Stimulated activated CD4-positive, alpha-beta T cell treated with anti-CD3 and anti-CD28 coated beads, Interleukin-1b, Interleukin-23, amount 100 ng/mL, for 4 hours (primary cell): ENCODE measurements around the gene EIF2D.

Experiments used
- DNase-seq, 2 donors: peaks; one replicate each; pipeline ENCODE4 v3.0.0-alpha.2; 2020; ENCODE audit warnings: low read depth in 2 of 2

The EIF2D gene

DNA sequence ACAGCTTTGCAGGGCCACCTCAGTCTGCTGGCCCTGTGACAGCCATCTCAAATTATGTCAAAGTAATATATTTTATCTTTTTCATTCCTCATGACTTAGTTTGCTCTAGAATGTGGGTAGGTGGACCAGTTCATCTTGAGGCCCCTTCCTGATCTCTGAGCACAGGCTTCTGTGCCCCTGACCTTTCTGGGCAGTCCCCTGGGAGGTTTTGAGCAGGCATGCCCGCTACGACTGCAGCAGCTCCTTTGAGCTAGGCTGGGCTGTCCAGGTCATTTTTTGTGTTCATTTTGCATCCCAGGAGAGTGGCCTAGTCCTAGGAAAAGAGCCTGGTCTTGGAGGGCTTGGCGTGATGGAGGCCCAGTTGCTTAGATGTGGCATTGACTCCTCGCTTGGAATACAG lies 42.7 kb downstream of the EIF2D start:
- no peak for DNase-seq

- DNase-seq, result no peak
Measured at GRCh38 chr1:206568779-206569352, 43.4 kb downstream of the EIF2D start.

DNA sequence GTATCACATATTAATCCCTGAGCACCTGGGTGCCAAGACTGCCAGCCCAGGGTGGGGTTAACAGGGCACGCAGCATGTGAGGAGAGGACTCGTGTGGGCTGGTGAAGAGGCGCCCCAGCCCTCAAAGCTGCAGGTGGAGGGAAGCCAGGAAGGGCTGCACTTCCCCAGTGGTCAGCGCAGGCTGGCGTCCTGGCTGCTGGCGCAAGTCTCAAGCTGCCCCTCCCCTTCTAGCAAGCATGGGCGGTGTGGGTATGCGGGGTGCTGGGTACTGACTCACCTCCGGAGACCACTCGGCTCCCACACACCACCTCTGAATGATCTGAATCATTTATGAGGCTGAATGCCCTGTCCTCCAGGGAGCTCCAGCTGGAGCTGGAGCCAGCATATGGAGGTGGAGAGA lies 44.0 kb downstream of the EIF2D start:
- no peak for DNase-seq

- DNase-seq, result no peak
Measured at GRCh38 chr1:206566999-206567398, 45.3 kb downstream of the EIF2D start.

DNA sequence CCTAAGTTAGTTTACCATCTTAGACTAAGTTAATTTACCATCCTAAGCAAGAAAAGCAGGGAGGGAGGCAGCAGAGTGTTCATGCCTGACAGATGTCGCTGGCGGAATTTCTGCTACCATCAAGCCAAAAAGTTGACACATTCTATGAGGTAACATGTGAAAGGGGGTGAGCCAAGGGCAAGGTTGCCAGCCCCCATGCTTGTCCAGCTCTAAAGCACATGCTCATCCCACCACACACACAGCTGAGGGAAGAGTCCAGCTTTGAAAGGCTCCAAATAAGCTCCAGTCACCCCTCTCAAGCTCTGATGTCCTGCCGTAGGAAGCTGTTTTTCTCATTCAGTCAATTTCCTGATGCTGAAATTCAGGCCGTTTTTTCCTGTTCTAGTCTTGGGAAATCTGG lies 46.3 kb downstream of the EIF2D start:
- DNase-seq, result no peak

DNA sequence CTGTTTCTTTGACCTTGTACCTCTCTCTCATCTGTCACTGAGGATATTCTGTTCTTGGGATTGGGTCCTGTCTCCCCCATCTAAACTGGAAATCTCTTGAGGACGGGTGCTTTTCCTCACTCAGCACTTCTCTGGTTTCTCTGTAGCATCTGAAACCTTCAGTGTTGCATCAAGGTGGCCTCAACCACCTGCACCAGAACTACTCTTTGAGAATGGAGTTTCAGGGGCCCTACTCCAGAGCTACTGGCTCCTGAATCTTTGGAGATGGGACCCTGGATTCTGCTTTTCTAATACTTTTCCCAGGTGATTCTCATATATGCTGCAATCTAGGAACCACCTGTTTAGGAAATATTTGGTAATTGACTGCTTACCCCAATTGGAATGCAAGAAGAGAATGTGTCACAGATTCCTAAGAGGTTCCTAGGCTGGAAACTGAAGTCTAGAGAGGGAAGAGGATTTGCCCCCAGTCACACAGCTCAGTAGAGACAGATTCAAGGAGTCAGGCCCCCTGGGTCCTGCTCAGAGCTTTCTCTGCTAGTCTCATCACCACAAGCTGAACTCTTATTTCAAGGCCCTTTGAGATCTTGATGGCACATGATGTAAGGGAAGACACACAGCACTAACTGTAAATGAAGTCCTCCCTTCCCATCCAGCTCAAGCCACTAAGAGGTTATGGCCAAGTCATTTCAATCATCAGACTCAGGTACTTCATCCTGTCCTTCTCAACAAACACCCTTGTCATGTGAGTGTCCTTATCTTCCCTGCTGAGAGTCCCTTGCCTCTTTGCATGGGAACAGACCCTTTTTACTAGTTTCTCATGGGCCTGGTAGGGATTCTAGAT lies 48.7 kb downstream of the EIF2D start:
- DNase-seq, result no peak

- no peak for DNase-seq
Measured at GRCh38 chr1:206560007-206560716, 52.1 kb downstream of the EIF2D start.

GRCh38 chr1:206559672-206559995 lies 52.6 kb downstream of the EIF2D start:
- no peak for DNase-seq

DNA sequence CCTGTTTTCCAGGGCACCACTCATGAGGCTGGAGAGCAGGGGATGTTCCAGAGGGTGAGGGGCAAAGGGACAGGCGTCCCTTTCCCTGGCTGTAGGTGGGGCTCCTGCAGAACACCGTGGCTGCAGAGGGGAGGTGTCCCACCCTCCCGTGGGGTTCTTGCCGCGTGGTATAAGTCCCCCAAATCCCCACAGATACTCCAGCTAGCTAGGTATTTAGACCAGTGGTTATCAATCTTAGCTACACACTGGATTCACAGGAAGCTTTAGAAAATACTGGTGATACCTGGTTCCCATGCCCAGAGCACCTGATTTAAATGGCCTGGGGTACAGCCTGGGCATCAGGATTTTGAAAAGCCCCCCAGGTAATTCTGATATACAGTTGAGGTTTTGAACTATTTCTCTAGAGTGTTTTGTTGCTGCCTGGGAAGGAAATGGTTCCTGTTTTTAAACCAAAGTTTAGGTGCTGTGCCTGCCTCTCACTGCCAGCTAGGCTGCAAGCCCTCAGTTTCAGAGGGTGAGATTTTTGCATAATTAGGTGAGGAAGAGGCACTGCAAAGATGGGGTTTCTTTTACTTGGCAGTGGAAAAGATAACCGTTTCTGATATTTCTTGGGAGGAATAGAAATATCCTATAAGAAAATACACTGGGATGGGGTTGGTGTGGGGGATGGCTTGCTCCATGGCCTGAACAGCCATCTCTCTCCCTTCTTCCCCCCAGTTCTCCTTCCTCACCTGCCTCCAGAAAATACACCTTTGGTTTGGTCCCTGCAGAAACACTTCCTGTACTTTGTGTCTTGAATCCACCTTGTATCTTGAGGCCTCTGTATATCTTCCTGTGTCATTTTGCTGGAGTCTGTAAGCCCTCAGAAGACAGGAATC lies 53.2 kb downstream of the EIF2D start:
- no peak for DNase-seq

- no peak for DNase-seq
Measured at GRCh38 chr1:206557636-206558473, 54.4 kb downstream of the EIF2D start.

DNA sequence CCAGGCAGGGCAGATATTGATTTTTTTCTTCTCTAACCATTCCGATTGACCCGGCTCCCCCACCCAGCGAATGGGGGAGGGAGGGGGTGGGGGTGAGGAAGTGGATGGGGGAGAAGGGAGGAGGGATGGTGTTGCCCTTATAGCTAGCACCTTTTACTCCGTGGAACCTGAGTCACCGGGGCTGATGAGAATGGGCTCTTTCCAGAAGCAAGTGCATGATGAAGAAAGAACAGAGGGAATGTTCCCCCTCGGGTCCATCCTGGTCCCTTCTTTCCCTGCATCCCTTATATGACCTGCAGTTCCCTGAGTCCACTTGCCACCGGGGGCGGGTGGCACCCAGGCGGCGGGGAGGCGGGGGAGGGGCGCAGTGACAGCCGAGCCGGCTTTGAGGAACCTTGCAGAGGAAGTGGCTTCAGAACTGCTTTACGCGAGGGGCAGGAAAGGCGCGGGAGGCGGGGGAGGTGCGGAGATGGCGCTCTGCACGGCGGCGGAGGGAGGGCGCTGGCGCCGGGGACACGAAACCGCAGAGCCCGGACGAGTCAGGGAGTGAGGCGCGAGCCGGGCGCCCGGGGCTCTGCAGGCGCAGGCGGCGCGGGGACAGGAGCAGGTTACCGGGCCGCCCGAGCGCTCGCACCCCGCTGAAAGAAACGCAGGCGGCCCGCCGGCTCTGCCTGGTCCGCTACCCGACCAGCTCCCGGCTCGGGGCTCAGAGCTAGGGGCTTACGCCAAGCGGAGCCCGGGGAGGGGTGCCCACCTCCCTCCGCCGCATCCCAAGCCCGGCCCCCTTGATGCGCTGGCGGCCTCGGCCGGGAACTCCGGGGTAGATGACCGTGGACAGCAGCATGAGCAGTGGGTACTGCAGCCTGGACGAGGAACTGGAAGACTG lies 55.3 kb downstream of the EIF2D start:
- peak; percentile 81 to 82 for DNase-seq

DNA sequence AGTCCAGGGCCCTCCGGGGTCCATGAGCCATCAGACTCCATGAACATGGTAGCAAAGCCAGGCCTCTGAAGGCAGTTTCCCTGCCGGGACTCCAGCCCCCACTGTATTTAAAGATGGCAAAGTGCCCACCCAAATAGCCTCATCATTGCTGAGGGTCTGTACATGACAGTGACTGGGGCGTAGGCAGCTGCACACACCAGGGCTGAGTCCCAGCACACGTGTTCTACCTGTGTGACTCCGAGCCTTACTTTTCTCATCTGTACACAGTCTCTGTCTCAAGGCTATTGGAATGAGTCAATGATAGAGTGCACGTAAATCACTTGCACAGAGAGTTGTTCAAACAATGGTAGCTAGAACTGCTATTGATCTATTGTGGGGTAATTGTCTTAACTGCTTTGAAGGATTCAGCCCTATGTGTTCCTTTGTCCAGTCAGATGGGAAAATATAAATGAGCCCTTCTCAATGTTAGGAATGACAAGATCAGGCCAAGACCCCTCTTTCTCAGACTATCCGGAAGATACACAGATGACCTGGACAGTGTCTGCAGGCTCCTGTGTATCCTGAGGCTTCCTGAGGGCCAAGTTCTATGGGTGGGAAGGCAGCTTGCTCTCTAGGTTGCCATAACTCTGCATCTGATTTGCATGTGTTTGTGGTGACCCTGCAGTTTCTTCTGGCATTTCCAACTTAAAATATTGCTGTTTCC lies 56.1 kb downstream of the EIF2D start:
- no peak for DNase-seq

DNA sequence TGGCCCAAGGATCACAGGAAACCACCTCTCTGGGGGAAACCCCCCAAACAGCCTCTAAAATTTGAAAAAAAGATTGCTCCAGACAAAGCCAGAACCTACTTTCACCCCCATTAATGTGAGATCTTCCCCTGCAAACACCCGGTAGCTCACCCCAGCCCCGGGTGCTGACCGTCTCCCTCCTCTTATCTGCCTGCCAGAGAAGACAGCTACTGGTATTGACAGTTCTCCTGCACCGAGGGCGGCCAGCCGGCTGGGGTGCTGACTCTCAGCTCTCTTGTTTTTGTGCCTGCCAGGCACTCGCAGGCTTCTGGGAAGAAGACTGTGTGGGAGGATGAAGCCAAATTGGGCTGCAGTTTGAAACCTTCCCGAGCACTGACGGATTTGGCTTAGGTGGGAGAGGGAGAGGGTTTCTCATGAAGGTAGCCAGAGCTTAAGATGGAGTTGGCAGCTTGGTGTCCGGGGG lies 56.8 kb downstream of the EIF2D start:
- no peak for DNase-seq

DNA sequence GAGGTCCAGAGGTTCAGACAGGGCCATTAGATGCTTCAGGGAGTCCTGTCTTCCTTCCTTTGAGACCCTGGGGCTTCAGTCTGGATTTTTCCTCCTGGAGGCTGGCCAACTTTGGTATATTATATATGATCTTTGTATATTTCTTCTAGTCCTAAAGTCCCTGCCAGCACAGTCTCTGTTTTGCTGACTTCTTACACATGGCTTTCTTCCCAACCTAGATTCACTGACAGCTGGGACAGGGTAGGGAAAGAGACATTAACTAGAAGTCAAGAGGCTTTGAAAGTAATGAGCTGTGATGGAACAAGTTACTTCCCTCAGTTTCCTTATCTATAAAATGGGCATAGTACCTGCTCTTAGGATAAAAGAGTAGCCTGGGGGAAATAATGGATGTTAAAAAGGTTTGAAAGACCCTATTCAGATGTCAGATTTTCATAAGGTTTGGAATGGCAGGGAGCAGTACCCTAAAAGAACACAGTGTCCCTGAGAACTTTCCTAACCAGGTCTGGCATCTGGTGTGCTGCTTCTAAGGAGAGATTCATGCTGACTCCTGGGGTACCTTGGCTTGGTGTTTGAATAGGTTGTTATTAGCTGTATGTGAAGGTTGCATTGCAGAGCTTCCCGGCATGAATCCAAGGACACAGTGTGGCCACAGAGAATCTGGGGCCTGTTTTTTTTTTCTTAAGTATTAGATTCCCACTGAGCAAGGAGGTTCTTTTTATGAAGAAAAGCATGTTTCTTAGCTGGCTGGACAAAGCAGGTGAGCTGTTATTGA lies 57.4 kb downstream of the EIF2D start:
- DNase-seq, result no peak

DNA sequence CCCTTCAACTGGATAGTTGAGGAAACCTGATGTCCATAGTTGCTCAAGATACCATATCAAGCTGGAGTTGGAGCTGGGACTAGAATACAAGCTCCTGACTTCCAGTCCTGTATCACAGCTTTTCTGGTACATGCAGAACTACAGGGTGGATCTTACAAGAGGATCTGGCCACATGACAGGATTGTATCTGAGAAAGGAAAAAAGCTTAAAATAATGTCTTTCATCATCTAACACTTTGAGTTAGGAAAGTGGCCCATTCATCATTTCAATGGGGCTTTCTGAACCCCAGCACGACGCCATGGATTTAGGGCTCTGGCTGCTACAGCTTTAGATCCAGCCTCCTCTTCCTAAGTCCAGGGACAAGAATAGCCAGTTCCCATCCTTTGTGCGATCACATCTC lies 58.1 kb downstream of the EIF2D start:
- no peak for DNase-seq

DNA sequence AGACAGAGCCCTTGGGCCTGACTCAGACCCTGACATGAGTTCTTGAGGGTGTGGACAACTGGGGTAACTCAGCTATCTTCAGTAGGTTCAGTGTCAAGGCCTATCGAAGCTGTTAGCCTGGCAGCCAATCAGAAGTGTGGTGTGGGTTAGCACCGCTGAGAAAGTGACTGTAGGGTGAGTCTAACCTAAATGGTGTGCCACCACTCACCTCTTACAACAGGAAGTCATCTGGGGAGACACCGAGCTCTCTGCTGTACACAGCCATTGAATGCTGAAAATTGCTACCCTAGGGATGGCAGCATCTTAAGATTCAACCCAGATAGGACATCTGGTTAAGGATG lies 60.3 kb downstream of the EIF2D start:
- DNase-seq, result peak; percentile 36 to 62

- no peak for DNase-seq
Measured at GRCh38 chr1:206551296-206551985, 60.8 kb downstream of the EIF2D start.

DNA sequence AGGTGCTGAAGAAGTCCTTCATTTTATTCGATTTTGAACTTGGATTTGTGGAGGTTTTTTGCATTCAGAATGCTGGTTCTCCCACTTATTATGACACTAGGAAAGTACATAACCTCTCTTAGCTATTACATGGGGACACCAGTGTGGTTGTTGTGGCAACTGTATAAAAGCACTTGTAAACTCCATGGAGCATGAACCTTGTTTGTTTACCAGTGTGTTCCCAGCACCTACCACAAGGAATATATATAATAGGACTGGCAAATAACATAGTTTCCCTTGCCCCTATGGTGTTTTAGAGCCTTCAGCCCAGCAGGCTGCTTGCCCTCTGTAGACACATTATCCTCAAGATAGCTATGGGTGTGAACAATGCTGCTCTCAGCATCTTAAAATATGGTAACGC lies 61.8 kb downstream of the EIF2D start:
- DNase-seq, result no peak
